Sigmoid colon (tissue), 4 donors: ENCODE results near the gene NR3C2.

Source experiments
- EP300 ChIP-seq, 4 donors: sonication (generic); formaldehyde crosslinking; IDR thresholded peaks; one replicate each; pipeline ENCODE4 v1.6.1; 2017; ENCODE audit warnings: antibody characterized with exemption in 4 of 4
- POLR2A ChIP-seq, 2 donors: fragments of 450-650 bp; IDR thresholded peaks; one replicate each; pipeline ENCODE4 v1.6.1; 2016; ENCODE audit warnings: antibody characterized with exemption in 2 of 2, mild to moderate bottlenecking in 2 of 2, moderate library complexity in 2 of 2
- POLR2AphosphoS5 ChIP-seq, 4 donors: sonication (generic); formaldehyde crosslinking; IDR thresholded peaks; one replicate each; pipeline ENCODE4 v1.6.1; 2017; ENCODE audit warnings: antibody characterized with exemption in 4 of 4
- TF ChIP-seq, protein P1 (sequence below), 4 experiments: fragments of 450-650 bp in 3 of 4; fragments of 200-600 bp in 1 of 4; IDR thresholded peaks; one replicate each; pipeline ENCODE4 v1.5.1; 2016 to 2019; ENCODE audit warnings: antibody characterized with exemption in 4 of 4, mild to moderate bottlenecking in 3 of 4, moderate library complexity in 2 of 4

DNA sequence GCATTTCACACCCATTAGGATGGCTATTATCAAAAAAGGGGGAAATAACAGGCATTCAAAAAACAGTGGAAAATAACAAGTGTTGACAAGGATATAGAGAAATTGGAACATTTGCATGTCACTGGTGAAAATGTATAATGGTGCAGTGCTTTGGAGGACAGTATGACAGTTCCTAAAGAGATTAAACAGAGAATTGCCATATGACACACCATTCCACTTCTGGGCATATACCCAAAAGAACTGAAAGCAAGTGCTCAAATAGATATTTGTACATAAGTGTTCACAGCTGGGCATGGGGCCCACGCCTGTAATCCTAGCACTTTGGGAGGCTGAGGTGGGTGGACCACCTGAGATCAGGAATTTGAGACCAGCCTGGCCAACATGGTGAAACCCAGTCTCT is 348.1 kb downstream of the NR3C2 start:
- TF ChIP-seq, protein P1, sequence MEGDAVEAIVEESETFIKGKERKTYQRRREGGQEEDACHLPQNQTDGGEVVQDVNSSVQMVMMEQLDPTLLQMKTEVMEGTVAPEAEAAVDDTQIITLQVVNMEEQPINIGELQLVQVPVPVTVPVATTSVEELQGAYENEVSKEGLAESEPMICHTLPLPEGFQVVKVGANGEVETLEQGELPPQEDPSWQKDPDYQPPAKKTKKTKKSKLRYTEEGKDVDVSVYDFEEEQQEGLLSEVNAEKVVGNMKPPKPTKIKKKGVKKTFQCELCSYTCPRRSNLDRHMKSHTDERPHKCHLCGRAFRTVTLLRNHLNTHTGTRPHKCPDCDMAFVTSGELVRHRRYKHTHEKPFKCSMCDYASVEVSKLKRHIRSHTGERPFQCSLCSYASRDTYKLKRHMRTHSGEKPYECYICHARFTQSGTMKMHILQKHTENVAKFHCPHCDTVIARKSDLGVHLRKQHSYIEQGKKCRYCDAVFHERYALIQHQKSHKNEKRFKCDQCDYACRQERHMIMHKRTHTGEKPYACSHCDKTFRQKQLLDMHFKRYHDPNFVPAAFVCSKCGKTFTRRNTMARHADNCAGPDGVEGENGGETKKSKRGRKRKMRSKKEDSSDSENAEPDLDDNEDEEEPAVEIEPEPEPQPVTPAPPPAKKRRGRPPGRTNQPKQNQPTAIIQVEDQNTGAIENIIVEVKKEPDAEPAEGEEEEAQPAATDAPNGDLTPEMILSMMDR (IDR thresholded peaks at IDR 0.05), result no peak
- TF ChIP-seq EP300 (IDR thresholded peaks at IDR 0.05), result no peak
- TF ChIP-seq POLR2A (IDR thresholded peaks at IDR 0.05), result no peak
- no peak for TF ChIP-seq POLR2AphosphoS5 (IDR thresholded peaks at IDR 0.05)
